ENCODE data around the gene WNT9A.

The WNT9A gene

DNA sequence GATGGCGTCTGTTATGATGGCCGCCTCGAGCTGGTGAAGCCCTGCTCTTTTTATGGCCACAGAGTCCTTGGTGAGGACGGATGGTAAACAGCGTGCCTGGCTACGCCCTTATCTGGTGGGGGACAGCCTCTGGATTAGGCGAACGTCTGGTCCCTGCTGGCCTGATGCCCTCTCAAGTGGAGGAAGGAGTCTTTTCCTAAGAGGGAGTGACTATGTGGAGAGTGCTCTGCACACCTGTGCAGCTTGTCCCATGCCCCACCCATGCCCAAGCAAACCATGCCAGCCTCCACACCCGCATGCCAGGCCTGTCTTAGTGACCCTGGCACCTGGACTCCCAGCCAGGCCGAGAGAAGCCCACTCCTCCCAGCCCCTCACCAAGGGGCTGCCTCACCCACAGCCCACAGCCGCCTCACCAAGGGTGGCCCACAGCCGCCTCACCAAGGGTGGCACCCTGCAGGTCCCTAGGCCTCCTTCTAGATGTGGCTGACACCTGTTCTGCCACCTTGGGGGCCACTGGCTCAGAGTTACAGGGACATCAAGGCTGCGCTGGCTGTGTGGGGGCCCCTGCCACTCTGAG, 40.2 kb downstream of the WNT9A start:
- no peak for DNase-seq

DNA sequence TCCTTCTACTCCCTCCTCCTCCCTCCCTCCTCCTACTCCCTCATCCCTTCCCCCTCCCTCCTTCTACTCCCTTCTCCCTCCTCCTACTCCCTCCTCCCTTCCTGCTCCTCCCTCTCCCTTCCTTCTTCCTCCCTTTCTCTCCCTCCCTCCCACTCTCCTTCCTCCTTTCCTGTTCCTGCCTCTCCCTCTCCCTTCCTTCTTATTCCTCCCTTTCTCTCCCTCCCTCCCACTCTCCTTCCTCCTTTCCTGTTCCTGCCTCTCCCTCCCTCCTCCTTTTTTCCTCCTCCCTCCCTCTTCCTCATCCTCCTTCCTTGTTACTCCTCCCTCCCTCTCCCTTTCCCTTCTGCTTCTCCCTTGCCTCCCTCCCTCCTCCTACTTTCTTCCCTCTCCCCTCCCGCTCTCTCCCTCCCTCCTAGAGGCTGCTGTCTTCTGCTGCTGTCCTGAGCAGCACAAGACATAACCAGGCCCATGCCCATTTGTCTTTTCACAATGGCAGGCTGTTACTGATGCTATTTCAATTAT, 41.1 kb downstream of the WNT9A start:
- DNase-seq, result no peak

DNA sequence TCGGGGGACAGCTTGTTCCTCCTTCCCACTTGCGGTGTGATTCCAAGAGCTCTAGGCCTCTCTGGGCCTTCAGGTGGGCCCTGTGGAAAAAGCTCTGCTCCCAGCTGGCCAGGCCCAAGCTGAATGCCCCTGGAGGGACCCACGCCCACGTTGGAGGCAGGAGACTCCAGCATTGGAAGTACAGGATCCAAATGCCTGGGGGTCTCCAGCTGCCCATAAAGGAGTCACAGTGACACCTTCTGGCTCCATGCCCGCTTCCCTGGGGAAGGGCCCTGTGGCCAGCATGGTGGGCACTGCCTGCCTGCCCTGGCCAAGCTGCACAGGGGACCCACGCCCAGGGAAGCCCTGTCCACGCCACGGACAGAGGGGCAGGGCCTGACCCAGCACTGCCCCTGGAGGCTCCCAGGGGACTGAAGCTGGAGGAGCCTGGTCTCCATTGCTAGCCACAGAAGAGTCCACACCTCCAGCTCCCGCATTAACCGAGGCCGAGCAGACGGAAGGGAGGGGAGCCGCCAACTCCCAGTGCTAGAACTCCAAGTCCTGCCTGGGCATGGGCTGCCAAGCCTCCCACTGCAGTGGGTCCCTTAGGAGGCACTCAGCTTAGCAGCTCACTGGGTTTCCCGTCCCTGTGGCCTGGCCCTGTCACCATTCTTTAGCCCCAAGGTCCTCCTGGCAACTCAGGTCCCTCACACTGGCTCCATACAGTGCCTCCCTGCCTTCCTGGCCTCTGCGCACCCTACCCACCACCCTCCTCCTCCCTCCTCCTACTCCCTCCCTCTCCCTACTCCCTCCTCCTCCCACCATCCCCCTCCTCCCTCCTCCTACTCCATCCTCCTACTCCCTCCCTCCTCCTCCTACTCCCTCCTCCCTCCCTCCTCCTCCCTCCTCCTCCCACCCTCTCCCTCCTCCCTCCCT, 41.9 kb downstream of the WNT9A start:
- no peak for DNase-seq

DNA sequence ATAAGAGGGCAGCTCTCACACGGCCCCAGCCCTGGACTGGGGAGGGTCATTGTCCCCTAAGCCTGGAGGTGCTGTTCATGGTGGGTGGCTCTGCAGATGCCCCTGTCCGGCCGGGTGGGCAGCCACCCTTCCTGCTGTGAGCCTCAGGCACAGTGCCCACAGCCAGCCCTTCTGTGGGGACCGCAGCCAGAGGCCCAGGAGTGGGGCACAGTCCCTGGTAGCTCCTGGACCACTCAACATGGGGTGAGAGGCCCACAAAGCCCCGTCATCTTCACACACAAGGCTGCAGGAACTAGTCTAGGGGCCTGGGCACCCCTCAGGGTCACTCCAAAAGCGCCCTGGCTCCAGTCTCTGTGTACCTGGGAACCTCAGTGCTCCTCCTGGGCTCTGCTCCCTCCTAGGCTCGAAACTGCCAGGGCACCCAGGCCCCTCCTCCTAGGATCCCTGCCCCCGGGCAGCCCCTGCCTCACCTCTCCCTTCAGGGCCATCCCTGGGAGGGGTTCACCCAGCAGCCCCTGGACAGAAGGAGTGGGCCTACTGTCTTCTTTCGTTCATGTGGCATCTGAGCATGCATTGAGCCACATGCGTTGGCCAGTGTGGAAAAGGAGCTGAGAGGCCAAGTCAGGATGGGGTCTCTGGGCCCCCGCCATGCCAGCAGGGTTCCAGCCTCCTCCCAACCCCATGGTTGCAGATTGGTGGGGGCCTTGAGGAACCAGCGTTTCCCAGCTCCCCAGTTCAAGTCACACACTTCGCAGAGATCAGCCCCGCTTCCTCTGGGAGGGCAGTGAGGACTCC, 43.0 kb downstream of the WNT9A start:
- DNase-seq, result no peak

DNA sequence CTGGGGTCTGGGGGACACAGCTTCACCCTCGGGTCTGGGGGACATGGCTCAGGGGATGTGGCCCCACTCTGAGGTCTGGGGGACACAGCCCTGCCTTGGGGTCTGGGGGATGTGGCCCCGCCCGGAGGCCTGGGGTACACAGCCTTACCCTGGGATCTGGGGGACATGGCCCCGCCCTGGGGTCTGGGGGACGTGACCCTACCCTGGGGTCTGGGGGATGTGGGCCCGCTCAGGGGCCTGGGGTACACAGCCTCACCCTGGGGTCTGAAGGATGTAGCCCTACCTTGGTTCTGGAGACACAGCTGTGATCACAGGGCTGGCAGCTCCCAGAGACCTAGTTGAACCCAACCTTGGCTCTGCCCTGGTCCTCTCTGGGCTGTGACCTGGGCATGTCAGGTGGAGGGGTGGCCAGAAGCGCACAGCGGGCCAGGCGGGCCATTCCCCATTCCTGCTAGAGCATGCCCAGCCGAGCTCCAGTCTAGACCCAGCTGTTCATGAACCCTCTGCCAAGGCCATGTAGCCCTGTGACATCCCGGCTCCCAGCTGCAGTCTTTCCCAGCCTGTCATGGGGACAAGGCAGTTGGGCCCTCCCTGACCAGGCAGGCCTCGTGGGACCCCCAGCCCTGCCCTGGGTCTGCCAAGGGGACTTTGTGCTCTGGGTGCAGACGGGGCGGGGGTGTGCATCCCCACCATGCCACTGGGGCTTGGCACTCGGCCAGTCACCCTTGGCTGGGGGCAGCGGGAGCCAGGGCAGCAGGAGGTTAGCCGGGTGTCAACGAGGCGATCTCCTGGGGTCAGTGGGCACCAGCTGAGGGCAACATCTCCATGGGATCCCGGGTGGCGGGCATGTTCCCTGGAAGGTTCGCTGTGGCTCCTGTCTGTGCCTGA, 43.9 kb downstream of the WNT9A start:
- no peak for DNase-seq

DNA sequence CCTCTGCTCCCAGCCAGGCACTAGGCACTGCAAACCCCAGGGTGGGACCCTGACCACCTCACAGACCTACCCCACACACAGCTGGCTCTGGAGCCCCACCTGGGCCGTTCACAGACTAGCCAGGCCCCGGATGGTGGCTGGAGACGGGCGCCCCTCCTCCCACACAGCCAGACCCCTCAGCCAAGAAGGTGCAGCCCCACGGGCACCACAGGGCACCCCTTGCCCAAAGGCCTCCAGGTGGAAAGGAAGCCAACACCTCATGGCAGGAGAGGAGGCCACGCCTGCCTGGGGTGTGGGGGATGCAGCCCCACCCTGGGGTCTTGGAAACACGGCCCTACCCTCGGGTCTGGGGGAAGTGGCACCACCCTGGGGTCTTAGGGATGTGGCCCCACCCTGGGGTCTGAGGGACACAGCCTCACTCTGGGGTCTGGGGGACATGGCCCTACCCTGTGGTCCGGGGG, 44.6 kb downstream of the WNT9A start:
- no peak for DNase-seq

DNA sequence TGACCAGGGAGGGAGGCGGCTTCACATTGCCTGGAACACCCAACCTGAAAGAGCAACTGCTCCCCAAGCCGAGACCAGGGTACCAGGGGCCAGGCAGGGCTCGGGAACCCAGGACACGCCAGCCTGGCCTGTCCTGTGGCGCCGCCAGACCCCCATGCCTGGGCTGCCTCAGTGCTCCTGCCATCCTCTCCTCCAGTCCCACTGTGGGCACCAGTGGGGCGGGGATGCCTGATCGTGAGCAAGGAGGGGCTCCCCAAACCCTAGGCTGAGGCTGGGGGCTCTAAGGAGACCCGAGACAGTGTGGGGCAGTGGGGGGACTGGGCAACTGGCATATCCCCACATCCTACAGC, 45.1 kb downstream of the WNT9A start:
- no peak for DNase-seq

DNA sequence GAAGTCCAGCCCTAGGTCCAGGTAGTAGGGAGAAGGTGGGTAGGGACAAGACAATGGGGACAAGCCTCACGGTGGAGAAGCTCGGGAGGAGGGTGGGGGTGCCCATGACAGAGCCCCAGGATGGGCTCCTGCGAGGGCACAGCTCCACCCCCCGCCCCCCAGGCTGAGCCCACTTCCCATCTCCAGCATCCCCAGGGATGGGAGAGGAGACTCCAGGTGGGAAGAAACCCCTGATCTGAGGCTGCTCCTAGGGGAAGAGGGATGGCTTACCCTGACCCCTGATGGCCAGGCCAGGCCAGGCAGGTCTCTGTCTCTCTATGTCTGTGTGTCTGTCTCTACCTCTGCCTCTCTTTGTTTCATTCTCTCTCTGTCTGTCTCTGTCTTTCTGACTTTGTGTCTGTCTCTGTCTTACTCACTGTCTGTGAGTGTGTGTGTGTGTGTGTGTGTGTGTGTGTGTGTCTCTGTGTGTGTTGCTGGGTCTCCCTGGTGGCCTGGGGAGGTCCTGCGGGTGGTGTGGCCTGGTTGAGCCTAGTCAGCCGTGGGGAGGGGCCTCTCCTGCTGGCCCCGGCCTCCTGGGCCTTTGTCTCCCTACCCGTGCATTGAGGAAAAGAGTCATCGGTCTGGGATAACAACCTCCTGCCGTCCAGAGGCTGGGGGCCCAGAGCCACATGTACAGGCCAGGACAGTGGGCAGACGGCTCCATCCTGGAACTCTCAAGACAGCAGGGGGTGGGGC, 45.7 kb downstream of the WNT9A start:
- no peak for DNase-seq

DNA sequence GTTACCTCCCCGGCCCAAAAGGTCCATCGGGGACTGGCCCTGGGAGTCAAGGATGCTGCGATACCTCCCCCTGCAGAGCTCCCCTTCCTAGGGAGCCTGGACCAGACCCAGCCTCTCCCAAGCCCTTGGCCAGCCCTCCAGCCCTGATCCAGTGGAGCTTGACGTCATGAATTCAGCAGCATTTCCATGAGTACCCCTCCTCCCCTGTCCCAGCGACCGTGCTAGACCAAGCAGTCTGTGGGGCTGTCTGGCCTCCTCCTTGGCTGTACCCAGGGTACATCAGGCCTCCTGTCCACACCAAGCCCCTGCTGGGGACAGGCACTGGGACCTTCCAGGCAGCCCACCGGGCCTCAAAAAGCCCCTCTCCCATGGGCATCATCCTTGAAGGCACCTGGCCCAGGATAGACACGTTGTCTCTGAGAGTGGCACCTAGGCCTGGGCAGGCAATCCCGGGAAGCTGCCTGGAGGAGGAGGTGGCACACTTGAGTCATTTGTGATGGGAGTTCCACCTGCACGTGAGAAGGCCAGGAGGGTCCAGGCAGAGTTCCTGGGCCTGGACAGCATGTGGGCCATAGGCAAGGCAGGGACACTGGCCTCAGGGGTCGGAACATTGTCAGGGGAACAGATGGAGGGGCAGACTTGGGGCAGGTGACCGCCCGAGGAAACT, 46.4 kb downstream of the WNT9A start:
- DNase-seq, result no peak

DNA sequence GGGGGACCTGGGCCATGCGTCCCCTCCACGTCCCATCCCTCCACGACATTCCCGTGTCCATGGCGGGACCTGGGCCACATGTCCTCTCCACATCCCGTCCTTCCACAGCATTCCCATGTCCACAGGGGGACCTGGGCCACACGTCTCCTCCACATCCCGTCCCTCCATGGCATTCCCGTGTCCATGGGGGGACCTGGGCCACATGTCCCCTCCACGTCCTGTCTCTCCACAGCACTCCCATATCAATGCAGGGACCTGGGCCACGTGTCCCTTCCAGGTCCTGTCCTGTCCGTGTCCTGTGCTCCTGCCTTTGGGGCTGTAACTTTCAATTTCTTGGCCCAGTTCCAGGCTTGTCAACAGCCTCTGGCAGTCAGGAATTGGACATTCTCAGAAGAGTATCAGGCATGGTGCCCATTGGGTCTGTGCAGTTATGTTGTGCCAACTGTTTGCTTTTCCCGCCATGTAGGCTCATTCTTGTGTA, 47.1 kb downstream of the WNT9A start:
- DNase-seq, result no peak

DNA sequence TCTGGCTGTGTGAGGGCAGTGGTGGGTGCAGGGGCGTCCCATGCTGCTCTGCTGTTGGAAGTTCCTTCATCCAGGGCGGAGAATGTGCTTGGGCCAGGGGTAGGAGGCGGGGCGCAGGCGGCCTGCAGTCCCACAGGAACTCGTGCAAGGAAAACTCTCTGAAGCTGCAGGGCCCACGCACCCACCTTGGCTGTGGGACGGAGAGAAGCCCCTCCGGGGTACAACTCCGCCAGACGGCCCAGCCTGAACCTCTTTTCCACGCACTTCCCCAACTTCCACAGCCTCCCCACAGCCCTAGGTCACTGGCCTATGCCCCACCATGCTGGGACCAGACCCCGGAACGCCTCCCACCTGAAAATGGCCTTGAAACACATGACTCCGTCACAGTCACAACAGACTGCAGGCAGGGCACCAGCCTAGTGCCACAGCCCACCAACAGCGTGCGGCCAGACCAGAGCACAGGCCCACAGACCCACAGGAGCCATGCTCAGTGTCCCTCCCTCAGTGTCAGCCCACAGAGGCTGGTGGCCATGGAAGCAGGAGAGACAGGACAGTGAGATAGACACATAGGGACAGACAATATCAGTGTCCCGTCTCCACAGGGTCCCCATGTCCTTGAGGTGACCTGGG, 47.8 kb downstream of the WNT9A start:
- no peak for DNase-seq

DNA sequence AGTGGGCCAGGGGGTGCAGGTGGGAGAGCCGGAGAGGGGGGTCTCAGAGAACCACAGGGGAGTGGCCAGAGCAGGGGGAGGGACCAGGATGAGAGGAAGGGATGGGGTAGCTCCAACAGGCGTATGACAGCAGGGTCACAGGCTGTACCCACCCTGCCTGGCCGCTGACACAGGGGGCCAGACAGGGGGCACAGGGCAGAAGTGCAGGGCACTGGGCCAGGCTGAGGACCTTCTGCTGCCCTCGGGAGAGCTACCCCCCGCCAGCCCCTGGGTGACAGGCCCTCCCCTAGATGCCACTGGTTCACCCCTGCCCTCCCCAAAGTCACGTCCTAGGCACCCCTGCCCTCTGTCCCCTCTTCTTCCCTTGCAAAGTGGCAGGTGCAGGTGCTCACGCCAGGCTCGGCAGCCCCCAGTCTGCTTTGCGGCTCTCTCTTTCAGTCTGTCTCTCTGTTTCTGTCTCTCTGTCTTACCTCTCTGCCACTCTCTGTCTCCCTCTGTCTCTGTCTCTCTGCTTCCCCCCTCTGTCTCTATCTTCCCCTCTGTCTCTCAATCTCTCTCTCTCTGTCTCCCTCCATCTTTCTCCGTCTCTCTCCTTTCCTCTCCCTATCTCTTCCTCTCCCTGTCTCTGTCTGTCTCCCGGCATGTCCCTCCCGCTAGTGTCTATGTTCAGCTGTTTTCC, 48.5 kb downstream of the WNT9A start:
- no peak for DNase-seq

DNA sequence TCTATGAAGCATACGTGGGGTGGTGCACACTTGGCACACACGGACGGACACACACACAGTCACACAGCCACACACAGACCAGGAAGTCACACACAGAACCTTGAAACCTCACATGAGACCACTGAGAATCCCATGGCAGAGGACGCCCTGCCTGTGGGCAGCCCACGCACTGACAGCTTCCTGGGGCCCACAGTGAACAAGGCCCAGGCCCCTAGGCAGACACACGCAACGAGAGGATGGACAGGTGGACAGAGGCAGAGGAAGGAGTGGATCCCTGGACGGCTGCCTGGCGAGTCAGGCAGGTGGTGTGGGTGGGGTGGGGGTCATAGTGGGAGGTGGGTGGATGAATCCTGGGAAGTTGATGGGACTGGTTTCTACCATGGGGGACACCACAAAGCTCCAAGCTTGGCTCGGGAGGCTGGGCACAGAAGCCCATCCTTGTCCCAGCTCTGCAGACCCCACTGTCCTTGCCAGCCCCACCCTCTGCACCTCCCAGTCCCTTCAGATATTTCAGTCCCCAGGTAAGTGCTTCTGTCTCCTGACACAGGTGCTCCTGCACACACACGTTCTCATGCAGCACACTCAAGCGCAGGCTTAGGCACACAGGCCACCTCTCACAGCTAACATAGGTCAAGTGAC, 49.1 kb downstream of the WNT9A start:
- DNase-seq, result peak; percentile 24

DNA sequence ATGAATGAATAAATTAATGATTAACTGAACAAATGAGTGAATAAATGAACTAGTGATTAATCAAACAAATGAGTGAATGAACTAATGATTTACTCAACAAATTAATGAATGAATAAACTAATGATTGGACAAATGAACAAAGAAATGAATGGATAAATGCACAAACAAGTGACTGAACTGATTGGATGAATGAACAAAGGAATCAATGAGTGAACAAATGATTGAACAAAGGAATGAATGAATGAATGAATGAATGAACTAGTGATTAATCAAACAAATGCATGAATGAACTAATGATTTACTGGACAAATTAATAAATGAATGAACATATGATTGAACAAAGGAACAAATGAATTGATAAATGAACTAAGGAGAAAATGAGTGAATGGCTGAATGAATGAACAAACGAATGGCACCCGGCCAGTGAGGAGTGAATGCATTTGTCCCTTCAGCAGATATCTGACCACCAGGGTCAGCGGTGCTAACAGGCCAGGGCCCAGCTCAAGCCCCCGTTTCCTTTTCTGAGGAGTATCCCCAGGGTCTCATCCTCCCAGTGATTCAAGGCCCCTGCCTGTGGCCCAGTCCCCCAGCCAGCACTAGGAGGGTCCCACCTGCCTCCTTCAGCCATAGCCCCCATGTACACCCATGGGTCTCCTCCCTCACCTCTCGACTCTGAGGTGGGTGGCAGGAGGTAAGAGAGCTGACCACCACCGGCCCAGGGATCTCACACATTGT, 49.9 kb downstream of the WNT9A start:
- DNase-seq, result peak; percentile 8

DNA sequence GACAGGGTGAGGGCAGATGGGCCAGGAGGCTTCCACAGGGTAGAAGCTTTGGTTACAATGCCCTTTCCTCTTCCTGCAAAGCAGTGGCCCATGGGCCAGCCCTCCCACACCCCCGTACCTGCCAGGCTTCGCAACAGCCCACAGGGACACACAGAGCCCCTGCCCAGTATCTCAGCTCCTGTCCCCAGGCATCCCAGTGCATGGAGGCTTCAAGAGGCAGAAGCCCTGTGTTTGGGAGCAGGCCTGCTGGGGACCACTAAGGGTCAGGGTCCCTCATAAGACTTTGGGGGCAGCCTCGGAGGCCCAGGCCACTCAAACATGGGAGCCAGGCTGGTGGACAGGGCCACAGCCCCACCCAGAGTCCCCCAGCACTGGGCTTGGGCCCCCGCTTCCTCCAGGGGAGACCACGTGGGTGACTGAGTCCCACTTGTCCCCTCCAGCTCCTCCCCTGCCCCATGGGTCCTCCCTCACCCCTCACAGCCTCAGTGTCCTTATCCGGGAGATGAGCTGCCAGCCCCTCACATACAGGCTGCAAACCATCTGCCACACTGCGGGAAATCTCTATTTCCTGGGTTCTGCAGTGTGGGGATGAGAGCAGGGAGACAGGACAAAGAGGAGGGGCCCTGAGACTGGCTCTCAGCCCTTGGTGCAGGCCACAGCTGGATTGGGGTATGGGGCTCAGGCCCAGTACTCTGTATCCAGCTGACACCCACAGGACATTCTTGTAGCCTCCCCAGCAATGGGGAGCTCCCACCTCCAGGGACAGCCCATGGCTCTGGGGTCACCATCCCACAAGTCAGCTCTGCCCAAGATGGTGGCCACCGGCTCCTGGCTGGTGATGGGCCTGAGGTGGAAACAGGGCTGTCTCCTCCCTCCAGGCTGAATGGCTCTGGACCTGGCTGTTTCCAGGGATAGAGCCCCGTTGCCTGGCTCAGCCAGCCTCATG, 50.7 kb downstream of the WNT9A start:
- peak; percentile 15 for DNase-seq

DNA sequence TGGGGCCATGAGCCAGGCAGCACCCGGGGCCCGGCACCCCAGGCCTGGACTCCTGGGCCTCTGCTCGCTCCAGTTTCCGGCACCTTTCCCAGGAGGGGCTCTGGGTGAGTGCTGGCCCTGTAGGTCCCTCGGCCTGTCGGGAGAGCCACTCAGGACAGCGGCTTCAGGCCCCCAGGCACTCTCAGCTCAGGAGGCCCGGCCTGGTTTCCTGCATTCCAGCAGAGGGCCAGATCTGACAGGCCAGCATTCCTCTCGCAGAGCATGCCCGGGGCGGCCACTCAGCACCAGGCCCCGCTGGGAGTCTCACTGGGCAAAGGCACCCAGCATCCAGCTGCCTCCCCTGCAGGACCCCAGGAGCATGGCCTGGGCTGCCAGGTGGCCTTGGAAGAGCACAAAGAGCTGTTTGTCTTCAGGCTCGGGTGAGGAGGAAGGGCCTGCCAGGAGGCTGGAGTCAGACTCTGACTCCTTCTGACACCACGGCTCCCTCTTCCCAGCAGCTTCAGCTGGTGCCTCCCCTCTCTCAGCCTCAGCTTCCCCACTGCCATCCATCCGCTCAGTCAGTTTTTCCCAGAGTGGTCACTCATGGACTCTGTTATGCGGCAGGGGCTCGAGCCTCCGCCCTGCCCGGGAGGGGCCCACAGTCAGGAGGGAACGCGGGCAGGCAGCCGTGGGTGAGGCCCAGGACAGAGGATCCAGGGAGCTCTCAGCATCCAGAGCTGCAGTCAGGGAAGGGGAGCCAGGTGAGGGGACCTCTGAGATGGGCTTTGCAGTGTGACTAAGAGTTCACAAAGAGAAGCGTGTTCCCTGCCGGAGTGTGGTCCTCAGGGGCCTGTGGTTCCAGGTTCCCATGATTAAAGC, 51.7 kb downstream of the WNT9A start:
- peak; percentile 16 for DNase-seq

Data from stimulated activated CD8-positive, alpha-beta memory T cell treated with anti-CD3 and anti-CD28 coated beads, Interleukin-4, amount 100 ng/mL, for 48 hours (primary cell).